RCC 7860 (cell line): ENCODE results near the gene MXRA8.
A peak's percentile ranks its signal among the peaks of the same experiment; 100 is the strongest.

Experiments
- DNase-seq: peaks from one replicate; pipeline ENCODE4 v3.0.0-alpha.2; 2015; ENCODE audit warnings: low spot score
- FAIRE-seq: peaks from 2 replicates; lab custom pipeline; 2012; peaks lifted over from hg19 to GRCh38; lab: Jason Lieb, UNC

The MXRA8 gene

DNA sequence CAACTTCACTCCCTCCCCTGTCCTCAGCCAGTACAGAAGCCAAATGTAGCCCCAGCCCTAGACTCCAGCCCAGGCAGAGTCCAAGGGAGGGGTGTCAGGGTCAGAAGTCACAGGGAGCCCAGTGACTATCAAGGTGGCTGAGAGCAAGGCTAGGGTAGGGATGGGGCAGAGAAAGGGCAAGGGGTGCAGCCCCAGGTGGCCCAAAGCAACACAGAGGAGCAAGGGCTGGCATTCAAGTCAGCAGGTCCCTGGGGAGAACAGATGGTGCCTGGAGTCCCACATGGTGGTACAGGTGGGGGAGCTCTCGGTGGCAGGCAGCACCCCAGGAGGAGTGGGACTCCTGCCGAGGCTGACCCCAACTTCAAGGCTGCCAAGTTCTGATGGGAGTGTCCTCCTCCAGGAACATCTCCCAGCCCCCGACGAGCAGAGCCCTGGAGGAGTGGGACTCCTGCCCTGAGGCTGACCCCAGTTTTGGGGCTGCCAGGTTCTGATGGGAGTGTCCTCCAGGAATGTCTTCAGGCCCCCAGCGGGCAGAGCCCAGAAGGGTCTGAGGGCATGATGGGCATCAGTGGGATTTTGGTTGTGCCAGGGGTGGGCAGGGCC lies 5.5 kb downstream of the MXRA8 start:
- no peak for DNase-seq
- FAIRE-seq: no peak

DNA sequence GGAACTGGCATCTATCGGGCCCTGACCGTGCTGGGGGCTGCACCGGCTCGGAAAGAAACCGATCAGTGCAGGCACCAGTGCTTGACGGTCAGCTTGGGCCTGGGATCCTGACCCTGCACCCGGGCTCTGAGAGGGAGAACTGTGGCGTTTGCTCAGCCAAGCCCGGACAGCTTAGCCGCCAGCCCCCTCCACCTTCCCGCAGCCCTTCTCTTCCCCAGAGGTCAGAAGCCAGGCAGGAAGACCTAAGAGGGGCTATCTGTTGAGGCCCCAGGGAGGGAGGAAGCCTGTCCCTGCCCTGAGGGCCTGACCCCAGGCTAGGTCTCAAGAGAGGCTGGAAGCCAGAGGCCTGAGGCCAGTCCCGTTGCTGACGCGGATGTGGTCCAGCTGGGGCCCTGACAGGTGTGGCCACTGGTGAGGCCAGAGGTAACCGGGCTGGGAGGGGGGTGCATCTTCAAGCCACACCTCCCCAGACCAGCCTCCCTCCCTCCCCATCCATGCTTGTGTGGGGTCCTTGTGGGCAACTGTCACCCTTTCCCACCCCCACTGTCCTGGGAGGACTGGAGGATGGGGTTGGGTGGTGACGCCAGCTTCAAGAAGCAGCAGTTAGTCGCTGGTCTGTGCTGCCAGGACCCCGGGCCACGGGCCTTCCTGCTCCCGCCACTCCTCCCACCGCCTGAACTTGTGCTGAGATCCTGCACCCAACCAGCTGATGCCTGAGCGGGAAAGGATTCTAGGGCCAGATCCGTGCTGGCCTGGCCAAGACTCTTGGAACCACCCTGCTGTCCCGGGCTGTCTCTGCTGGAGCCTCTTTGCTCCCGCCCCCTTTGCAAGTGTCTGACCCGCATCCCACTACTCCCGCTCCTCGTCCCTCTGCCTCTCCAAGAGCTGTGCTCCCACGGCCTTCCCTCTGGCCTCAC lies 6.6 kb downstream of the MXRA8 start:
- no peak for FAIRE-seq

DNA sequence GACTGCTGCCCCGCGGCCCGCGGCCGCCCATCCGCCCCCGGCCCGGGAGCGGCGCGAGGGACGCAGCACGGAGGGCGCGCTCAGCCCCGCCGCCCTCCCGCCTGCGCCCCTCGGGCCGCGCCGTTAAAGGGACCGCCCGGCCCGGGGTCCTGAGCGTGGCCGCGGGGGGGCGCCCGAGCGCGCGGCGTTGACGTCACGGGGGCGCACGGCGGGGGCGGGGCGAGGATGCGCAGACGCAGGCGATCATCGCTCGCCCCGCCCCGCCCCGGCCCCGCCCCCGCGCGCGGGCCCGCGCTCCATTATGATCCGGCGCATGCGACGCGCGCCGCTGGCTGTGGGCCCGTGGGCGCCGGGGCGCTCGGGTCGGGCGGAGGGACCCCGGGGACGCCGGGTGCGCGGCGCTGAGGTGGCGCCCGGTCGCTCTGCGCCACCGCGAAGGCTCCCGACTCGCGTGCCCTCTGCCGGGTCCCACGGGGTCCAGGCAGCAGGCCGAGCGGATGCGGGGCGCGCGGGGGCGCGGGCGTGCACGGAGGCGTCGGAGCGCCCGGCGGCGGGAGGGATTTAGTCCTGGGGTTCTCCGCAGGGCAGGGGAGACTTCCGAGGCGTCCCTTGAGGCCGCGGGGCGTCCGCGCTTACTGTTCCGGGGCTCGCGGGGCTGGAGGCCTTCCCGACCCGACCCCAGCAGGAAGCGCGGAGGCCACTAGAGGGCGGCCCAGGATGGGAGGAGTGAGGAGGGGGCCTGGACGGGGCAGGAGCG lies 8.9 kb downstream of the MXRA8 start, which contains the start of gene DVL1:
Gene DVL1 (minus strand): TSS at position 163 of the 757 bp plus-strand sequence. CDS start 353 bp downstream, outside the sequence.
- DNase-seq (peak; percentile 24), FAIRE-seq (no peak)

More for the DNA sequence above, 6.6 kb downstream of the MXRA8 start:
- no peak for DNase-seq

DNA sequence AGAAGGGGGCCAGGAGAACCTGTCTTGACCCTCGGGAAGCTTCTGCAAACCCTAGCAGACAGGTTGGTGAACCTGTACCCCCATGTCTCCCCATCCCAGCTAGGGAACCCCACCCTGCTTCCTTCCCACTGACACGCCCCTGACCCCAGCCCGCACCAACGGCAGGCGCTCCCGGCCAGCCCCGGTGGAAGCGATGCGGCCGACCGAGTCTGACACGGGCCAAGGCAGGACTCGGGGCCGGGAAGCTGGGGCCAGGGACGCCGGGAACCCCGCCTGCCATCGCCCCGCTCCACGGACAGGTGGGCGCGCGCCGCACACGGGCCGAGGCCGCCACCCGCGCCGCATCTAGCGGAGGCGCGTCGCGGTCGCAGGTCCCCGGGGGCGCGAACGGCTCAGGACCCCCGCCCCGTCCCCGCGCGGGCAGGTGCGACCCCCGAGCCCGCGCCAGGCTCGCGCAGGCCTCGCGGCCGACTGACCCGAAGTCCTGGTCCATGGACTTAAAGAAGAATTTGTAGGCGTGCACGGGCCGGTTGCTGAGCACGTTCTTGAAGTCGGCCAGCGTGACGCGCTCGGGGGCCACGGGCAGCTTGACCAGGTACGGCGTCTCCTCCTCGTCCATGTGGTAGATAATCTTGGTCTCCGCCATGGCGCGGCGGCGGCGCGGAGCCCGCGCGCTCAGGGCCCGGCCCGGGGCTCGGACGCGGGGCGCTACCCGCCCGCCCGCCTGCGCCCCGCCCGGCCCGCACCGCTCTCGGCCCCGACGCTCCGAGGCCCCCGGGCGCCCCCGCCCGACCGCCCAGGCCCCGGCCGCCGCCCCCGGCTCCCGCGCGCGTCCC lies 9.7 kb downstream of the MXRA8 start:
- DNase-seq (peak; percentile 17), FAIRE-seq (no peak)

DNA sequence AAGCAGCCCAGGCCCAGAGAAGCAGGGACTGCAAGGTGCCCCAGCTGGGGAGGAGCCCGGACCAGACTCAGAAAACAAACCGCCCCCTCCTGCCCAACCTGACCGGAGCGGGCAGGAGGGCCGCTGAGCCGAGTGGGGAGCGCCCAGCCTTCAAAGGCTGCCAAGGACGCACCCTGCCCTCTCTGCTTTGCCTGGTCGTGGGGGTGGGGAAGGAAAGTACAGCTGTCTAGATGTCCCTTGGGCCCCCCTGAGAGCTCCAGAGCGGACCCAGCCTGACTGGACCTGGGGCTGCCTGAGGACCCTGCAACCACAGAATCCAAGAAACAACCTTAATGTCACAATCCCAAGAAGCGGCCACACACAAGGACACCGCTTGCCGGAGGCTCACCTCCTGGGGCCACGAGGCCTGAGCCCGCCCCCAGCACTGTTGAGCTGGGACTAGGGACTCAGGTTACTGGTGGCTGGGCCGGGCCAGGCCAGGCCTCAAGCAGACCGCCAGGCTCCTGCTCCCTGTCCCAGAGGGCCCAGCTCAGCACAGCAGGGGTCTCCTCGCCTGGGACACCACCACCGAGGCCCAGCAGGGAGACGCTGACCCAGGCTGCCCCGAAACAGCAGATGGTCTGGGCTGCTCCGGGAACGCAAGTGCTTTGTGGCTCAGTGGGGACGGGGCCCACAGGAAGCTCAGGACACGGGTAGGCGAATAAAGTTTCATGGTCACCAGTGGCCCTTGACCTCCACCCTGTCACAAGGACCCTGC lies 10.5 kb downstream of the MXRA8 start:
- FAIRE-seq (no peak), DNase-seq (peak; percentile 50)

DNA sequence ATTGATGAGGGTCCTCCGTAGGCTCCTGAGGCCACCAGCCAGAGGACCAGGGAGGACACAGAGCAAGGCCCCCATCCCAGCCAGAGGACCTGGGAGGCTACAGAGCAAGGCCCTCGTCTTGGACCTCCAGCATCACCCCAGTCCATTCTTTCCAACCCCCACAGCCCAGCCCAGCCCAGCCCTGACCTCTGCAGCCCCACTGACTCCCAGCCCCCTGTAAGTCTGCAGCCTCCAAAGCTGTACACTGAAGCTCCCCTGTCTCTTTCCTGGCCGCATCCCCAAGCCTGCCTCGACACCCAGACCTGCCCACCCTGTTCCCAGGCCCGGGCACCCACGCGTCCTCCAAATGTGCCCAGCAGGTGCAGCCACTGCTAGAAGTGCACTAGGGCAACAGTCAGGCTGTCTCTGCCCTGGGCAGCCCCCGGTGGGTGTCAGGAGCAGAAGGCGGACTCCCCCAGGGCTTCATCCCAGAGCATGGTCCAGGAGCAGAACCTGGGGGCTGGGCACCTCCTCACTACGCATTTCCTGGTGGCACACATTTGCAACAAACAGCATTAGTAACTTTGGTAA lies 11.2 kb downstream of the MXRA8 start:
- DNase-seq: no peak
- no peak for FAIRE-seq

DNA sequence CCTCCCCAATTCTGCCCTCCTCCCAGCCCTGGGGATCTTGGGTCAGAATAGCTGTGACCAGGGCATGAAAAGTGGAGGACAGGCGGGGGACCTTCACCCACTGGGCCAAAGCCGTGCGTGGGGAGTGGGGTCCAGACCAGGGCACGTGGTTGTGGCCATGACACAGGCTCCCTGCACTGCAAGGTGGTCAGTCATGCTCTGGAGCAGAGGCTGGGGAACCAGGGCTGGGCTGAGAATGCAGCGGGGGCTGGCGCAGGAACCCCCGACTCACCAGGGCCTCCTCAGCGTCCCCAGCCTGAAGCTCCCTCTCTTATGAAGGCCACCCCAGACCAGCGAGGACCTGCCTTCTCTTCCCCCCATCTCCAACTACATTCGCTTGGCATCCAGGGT lies 11.9 kb downstream of the MXRA8 start:
- FAIRE-seq (no peak), DNase-seq (no peak)

DNA sequence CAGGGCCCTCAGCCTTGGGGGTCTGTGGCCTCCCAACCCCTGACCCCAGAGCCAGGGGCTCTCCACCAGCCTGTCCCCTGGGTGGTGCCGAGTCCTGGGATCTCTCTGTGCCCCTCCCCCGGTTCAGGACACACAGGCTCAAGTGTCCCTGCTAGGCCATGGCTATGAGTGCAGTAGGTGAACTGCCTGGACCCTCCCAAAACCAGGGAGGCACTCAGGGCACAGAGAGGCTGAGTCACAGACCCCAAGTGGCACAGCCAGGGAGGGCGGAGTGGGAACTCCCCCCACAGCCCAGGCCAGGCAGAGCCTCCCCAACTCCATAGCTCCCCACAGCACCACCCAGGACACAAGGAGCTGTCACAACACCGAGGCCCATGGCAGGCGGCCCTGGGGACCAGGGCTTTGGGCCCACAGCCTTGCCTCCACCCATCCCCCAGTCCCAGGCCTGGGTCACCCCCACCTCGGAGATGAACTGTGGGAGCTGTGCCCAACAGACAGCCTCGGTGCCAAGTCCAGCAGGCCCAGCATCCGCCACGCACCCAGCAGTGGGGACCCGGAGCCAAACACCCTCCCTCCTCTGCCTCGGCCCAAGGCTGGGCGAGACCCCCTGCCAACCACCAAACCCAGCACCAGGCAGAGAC lies 12.4 kb downstream of the MXRA8 start:
- DNase-seq (no peak), FAIRE-seq (no peak)

DNA sequence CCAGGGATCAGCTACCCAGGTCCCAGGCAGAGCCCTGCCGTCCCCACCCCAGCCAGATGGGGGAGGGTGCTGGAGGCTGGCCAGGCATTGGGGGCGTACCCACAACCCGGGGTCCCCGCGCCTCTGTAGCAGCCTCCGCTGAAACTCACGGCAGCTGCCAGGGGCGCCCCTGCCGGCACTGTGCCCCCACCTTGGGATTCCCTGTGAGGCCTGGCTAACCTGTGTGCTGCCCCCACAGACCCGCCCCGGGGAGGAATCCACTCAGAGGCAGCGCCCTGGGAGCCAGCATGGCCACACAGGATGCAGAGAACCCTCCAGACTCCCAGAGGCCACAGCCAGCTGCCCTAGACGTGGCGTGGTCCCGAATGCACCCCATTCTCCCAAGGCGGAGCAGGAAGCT lies 13.0 kb downstream of the MXRA8 start:
- DNase-seq (no peak), FAIRE-seq (no peak)

DNA sequence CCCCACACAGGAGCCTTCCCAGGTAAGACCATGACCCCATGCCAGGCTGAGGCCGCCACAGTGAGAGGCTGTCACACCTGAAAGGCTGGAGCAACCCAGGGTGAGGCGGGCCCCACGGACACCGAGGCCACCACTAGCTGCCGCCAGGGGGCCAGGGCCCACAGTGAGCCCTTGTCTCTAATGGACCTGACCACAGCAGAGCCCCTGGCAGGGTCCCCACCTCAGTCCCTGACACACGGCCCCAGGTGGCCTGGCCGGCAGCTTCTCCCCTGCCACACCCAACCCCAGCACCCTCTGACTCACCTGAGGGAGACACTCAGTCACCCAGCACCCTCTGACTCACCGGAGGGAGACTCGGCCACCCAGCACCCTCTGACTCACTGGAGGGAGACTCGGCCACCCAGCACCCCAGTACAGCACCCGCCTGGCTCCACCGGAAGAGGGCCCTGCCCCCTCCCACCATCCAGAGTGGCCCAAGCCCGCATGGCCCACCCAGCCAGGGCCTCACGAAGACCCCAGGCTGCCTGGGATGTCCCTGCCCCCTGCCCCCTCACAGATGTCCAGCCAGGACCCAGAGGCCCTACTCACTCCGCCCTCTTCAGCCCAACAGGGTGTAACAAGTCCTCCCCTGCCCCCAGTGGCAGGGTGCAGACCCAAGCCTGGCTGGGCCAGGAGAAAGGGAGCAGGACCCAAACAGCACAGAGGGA lies 13.5 kb downstream of the MXRA8 start:
- FAIRE-seq: peak; percentile 78
- peak; percentile 90 for DNase-seq

DNA sequence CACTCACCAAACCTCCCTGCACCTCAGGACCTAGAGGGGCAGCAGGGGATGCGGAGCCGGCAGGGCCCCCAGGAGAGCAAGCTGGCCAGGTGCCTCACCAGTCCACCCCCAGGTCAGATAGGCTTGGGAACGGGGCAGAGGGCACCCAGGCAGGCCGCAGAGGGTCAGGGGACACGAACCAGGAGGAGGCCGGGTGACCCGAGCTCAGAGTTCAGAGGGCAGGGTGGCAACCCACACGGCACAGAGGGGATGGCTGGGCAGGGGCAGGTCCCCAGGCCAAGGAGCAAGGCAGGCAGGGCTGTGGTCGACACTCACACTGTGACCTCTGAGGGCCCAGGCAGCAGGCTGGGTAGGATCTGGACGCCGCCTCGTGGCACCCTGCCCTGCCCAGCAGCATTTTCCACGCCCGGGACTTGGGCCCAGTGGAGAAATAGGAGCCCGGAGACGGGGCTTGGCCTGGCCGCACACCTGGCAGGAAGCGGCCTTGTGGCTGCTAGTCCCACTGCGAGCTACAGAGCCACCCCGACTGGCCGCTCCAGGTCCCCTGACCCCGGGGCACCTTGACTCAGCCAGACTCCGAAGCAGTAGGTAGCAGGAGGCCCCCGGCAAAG lies 14.4 kb downstream of the MXRA8 start:
- no peak for FAIRE-seq

DNA sequence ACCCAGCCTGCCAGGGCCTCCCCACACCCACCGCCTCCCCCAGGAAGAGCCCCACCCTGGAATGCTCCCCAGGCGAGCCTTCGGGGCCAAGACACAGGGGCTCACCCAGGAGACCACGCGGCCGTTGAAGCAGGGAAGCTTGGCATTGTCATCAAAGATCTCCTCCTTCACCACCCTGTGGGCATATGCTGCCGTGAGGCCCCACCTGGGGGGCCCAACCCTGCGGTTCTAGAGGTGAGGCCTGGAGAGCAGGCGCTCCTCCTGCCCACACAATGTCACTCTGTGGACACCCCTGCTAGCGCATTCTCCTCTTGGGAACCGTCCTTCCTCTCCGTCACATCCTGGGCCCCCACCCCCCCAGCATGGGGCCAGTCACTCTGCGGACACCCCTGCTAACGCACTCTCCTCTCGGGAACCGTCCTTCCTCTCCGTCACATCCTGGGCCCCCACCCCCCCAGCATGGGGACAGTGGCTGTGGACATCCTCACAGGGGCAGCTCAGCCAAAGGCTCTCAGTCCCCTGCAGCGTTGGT lies 15.7 kb downstream of the MXRA8 start:
- DNase-seq (no peak), FAIRE-seq (no peak)

More for the DNA sequence above, 14.4 kb downstream of the MXRA8 start:
- no peak for DNase-seq

DNA sequence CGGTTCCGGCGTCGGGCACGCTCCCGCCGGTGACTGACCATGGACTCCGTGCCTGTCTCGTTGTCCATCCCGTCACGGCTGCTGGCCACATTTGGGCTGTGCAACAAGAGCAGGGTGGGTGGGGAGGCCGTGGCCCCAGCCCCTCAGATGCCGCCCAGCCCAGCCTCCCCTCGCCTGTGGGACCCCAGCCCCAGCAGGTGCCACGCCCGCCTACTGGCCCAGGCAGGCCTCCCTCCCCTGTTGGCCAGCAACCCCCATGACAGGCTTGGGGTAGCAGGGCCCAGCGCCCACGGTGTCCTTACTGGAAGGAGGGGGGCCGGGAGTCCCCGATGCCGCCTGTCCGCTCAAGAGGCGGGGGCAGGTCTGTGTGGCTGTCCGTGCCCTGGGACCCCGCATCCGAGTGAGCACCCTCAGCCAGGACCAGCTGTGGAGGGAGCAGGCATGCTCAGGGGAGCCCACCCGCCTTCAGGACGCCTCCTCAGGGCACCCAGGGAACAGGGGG lies 16.2 kb downstream of the MXRA8 start:
- no peak for FAIRE-seq
- no peak for DNase-seq

DNA sequence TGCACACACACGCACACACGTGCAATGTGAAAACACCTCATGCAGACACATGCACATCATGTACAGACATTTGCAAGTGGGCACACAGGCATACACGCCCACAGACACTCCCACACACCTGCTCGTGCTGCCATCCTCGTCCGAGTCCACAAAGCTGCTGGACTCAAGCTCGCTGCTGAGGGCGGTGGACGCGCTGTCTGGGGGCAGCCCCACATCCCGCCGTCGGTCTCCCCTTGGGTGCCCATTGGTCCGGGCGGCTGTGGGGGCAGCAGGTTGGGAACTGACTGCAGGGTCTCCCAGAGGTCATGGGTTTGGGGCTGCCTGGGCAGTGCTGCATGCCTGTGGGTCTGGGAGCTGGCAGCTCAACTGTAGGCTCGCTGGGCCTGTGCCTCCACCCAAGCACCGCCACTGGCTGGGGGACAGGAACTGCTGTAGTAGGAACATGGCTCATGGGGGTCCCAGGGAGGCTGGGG lies 16.8 kb downstream of the MXRA8 start:
- DNase-seq (no peak), FAIRE-seq (no peak)

DNA sequence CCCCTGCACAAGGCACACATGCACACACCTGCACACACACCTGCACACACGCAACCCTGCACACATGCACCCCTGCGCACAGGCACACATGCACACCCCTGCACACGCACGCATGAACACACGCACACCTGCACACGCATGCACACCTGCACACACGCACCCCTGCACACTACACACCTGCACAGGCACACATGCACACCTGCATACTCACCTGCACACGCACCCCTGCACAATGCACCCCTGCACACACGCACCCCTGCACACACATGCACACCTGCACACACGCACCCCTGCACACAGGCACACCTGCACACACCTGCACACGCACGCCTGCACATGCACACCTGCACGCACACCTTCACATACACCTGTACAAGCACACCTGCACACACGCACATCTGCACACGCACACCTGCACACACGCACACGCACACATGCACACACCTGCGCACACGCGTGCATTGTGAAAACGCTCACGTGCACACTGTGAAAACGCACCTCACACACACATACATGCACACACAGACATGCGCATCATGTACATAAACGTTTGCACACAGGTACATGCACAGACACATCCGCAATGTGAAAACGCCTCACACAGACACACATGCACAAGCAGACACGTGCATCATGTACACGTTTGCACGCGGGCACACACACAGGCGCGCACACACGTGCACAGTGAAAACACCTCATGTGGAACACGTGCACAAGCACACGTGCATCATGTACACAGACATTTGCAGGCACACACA lies 17.4 kb downstream of the MXRA8 start:
- FAIRE-seq (no peak), DNase-seq (no peak)

DNA sequence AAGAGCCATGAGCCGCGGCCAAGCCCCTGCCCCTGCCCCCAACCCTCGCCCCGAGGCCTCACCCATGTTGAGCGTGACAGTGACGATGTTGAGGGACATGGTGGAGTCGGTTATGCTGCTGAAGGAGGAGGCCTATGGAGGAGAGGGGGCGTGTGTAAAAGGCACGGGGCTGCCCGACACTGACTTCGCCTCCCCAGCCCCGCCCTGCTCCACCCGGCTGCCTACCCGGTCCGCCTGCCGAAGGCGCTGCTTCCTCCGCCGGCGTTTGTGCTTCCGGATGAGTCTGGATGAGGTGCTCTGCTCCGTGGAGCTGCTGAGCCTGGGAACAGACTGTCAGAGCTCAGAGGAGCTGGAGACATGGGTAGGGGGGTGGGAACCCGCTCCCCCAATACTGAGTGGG lies 18.2 kb downstream of the MXRA8 start:
- DNase-seq: no peak
- FAIRE-seq: no peak

DNA sequence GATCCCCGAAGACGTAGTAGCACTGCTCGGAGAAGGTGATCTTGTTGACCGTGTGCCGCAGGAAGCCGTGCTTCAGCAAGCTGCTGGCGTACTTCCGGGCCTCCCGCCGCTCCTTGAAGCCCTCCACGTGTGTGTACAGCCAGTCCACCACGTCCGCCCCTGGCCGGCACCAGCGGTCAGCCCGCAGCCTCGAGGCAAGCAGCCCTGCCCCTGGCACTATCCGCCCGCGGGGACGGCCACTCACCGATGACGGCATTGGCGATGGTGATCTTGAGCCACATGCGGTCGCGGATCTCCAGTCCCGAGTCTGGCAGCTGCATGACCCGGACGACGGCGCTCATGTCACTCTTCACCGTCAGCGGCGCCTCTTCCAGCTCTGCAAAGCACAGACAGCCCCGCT lies 20.1 kb downstream of the MXRA8 start:
- DNase-seq (no peak), FAIRE-seq (no peak)
